Activated CD4-positive, alpha-beta T cell treated with anti-CD3 and anti-CD28 coated beads, Interleukin-2, amount 50 U/mL, for 1 hour (primary cell): ENCODE measurements around the gene REG3G.
"Not testable (repeated sequence)": the region's sequence is repeated elsewhere in the genome, so short reads cannot be mapped to it uniquely, and the experiment has no call there.

Experiments
- DNase-seq: peaks from one replicate; pipeline ENCODE4 v3.0.0-alpha.2; 2020

The REG3G gene

GRCh38 chr2:79026061-79026460 lies 559 bp downstream of the REG3G start:
- DNase-seq, result no peak

GRCh38 chr2:79039944-79040343 lies 14.4 kb downstream of the REG3G start:
- no peak for DNase-seq

- DNase-seq, result no peak
Measured at GRCh38 chr2:79041032-79041448, 15.5 kb downstream of the REG3G start.

DNA sequence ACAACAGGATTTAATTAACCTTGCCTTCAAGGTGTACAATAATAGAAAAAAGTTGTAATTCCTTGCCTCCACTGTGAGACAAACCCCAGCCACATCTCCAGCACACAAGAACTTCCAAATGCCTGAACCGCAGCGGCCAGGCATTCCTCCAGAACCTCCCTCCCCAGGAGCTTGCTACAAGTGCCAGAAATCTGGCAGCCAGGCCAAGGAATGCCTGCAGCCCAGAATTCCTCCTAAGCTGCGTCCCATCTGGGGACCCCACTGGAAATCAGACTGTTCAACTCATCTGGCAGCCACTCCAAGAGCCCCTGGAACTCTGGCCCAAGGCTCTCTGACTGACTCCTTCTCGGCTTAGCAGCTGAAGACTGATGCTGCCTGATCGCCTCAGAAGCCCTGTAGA lies 28.0 kb downstream of the REG3G start:
- not testable (repeated sequence) for DNase-seq

DNA sequence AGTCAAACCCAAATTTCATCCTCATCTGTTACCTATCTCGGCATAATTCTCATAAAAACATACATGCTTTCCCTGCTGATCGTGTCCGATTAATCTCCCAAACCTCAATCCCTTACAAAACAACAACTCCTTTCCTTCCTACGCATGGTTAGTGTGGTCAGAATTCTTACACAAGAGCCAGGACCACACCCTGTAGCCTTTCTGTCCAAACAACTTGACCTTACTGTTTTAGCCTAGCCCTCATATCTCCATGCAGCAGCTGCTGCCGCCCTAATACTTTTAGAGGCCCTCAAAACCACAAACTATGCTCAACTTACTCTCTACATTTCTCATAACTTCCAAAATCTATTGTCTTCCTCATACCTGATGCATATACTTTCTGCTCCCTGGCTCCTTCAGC lies 29.3 kb downstream of the REG3G start:
- not testable (repeated sequence) for DNase-seq

DNA sequence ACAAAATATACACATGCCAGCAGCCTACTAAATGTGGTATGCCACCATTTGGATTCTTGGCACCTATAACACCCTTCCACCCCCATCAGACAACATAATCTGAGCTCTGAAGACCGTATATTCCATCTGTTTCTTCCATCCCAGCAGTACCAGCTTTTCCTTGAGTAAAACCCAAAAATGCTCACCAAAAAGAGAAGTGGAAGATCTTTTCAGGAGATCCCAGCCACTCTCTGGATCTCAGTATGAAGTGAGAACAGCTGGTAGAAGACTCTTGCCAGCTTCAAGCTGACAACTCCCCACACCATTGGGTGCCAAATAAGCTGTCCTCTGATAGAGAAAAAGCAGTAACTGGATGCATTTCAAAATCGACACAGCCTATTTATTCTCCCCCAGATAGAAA lies 39.7 kb downstream of the REG3G start:
- DNase-seq, result no peak

- DNase-seq, result no peak
Measured at GRCh38 chr2:79071078-79071477, 45.6 kb downstream of the REG3G start.
